Measurements from ENCODE around the gene TCEA3.

TCEA3 gene

GRCh38 chr1:23422241-23422877 is 2.2 kb downstream of the TCEA3 start:
- no peak for DNase-seq (ENCODE audit: insufficient read length, low spot score)
- no peak for FAIRE-seq

DNA sequence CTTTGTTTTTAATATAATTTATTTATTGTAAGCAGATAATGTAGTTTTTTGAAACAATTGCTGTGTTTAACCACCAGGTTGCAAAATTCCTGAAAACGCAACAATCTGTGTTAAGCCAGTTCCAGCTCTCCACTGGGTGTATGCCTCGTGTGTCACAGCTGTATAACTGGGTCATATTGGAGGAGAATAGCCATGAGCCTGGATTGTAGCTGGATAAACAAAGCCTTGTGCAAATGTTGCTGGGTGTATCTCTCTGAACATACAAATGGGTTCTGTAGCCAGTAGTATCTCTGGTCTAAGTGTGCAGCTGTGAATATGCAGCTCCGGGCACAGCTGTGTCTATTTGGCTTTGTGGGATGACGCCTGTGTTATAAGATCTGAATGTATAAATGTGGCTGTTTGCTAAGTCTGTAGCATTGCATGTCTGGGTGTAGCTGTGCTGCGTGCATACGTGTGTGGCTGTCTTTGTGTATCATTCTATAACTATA is 2.8 kb downstream of the TCEA3 start:
- FAIRE-seq: no peak
- DNase-seq (ENCODE audit: insufficient read length, low spot score): no peak

GRCh38 chr1:23421343-23421742 is 3.2 kb downstream of the TCEA3 start:
- no peak for DNase-seq (ENCODE audit: insufficient read length, low spot score)
- FAIRE-seq: no peak

DNA sequence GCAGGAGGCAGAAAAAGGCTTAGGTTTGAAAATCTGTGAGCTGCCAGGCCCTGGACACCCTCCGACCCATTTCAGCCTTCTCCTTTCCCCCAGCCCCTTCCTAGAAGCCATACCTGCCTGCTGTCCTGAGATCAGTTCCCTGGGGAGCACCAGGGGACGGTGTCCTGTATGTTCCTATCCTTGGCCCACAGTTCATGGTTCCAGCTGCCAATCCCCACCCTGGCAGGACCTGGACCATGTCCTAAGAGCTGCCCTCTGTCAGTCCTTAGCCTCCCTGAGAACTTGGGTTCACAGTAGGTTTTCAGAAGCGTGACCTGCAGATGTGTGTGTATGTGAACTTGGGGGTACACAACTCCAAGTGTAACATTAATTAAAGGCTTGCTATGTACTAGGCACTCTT is 3.8 kb downstream of the TCEA3 start:
- DNase-seq (ENCODE audit: insufficient read length, low spot score): no peak
- FAIRE-seq: no peak

- no peak for DNase-seq (ENCODE audit: insufficient read length, low spot score)
- FAIRE-seq: no peak
These were observed 5.4 kb downstream of the TCEA3 start for GRCh38 chr1:23419180-23419579.

- FAIRE-seq: no peak
- no peak for DNase-seq (ENCODE audit: insufficient read length, low spot score)
These were observed 7.0 kb downstream of the TCEA3 start for GRCh38 chr1:23417570-23417969.

- FAIRE-seq: no peak
These were observed 7.6 kb downstream of the TCEA3 start for GRCh38 chr1:23416964-23417363.

GRCh38 chr1:23408797-23409290 is 15.7 kb downstream of the TCEA3 start:
- DNase-seq (ENCODE audit: insufficient read length, low spot score) (no peak), FAIRE-seq (no peak)

More at GRCh38 chr1:23416964-23417363, 7.6 kb downstream of the TCEA3 start:
- no peak for DNase-seq (ENCODE audit: insufficient read length, low spot score)

GRCh38 chr1:23407016-23407630 is 17.4 kb downstream of the TCEA3 start:
- FAIRE-seq: no peak
- no peak for DNase-seq (ENCODE audit: insufficient read length, low spot score)

DNA sequence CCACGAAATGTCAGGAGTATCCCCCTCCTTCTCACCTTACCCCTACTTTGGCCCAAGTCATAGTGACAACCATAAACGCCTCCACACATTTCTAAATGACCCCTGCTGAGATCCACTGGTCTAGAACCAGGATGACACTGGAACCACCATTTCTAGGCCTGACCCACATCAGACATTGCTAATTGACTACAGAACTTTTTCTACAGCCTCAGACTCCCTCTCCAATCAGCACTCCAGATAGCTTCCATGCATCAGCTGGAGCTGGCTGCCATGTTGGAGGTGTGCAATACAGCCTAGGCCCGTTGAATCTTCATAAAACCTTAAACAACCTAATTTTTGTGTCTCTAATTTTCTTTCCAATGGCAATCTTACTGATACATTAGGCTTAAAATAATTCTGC is 18.6 kb downstream of the TCEA3 start:
- FAIRE-seq (no peak), DNase-seq (ENCODE audit: insufficient read length, low spot score) (no peak)

- peak; percentile 85 for FAIRE-seq
- peak; percentile 61 for DNase-seq (ENCODE audit: insufficient read length, low spot score)
These were observed 20.6 kb downstream of the TCEA3 start for GRCh38 chr1:23403735-23404486.

DNA sequence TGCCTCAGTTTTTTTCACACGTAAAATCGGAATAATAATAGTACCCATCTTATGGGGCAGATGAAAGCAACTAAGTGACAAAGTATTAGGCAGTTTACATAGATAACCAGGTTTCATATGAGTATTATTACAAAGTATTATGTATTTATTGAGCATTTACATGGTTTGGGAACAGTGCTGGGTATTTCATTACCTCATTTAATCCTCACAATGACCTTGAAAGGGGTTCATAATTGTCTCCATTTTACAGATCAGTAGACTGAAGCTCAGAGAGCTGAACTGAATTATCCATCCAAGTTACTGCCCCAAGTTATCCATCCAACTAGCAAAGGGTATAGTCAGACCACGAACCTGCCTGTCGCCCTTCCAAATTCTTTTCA is 21.2 kb downstream of the TCEA3 start:
- DNase-seq (ENCODE audit: insufficient read length, low spot score): no peak
- no peak for FAIRE-seq

DNA sequence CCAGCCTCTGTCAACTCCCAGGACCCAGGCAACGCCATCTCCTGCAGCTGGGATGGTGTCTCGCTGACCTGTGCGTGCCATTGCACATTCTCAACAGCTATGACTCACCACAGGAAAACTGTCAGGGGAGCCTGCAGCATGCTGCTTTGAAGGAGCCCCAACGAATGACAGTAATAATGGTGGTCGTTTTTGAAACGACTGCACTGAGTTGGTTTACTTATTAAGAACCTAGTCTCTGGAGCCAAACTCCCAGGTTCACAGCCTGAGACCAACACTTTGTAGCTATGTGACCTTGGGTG is 21.6 kb downstream of the TCEA3 start:
- DNase-seq (ENCODE audit: insufficient read length, low spot score): no peak
- no peak for FAIRE-seq

- no peak for DNase-seq (ENCODE audit: insufficient read length, low spot score)
- no peak for FAIRE-seq
These were observed 22.1 kb downstream of the TCEA3 start for GRCh38 chr1:23402286-23403037.

GRCh38 chr1:23401313-23401712 is 23.2 kb downstream of the TCEA3 start:
- FAIRE-seq: no peak

GRCh38 chr1:23400324-23401114 is 24.0 kb downstream of the TCEA3 start:
- FAIRE-seq: no peak
- DNase-seq (ENCODE audit: insufficient read length, low spot score): no peak

More at GRCh38 chr1:23401313-23401712, 23.2 kb downstream of the TCEA3 start:
- DNase-seq (ENCODE audit: insufficient read length, low spot score): no peak

- no peak for FAIRE-seq
- no peak for DNase-seq (ENCODE audit: insufficient read length, low spot score)
These were observed 25.3 kb downstream of the TCEA3 start for GRCh38 chr1:23399229-23399628.

GRCh38 chr1:23397908-23398307 is 26.6 kb downstream of the TCEA3 start:
- no peak for DNase-seq (ENCODE audit: insufficient read length, low spot score)
- no peak for FAIRE-seq

DNA sequence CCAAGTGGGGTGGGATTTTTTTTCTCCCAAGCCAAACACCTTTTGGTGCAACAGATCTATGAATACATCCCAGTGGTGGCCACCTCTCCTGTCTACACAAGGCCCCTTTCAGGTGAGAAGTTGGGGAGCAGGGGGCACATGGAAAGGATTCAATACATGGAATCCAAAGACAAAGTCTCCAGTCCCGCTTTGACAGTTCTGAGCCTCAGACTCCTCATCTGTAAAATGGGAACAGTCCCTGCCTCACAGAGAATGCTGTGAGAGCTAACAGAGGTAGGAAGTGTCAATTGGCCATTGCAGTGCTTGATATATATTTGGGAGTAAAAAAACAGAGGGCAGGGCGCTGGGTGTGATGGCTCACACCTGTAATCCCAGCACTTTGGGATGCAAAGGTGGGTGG is 28.2 kb downstream of the TCEA3 start:
- FAIRE-seq: no peak
- no peak for DNase-seq (ENCODE audit: insufficient read length, low spot score)

GRCh38 chr1:23395849-23396248 is 28.7 kb downstream of the TCEA3 start:
- no peak for DNase-seq (ENCODE audit: insufficient read length, low spot score)
- no peak for FAIRE-seq

Data from GM19239 (cell line).